ENCODE data around the gene MOB2. TPM values are rescaled to one million over a fixed set of nuclear protein-coding genes. Genes with fewer than 3 reads are reported as not detected.

The MOB2 gene
- total RNA-seq, 1 donor from 2014 or later: 95.4 TPM

DNA sequence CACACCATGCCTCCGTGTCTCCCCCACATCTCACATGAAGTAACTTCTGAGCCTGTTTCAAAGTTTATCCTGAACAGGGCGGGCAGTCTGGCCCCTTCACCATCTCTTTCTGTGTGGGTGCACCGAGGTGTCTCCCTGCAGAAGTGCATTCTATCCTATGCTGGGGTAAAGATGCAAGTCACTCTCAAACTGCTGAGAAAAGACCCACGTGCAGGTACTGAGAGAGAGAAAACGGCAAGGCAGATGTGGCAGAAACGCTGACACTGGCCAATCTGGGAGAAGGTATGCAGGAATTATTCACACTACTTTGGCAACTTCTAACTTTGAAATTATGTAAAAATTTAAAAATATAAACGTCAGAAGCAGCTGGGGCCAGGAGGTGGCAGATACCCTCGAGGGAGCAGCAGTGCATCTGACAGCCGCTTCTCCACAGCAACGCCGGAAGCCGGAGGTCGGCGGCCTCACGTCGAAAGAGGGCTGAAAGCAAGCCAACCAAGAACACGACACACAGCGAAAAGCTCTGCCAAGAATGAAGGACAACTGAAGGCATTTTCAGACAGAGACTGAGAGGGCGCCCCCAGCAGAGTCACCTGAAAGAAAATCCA lies 34.2 kb upstream of the MOB2 start:
- Histone ChIP-seq H3K27me3 (no peaks in the 10 kb centered on the region), H3K9me3 (no peaks in the 10 kb centered on the region), H3K27ac (no peak overlapping the region), H3K36me3 (no peaks in the 10 kb centered on the region), H3K4me1 (peaks cover 1 to 6% of the 10 kb centered on the region in 2 donors), H3K4me3 (no peak overlapping the region)
- TF ChIP-seq, protein P1, sequence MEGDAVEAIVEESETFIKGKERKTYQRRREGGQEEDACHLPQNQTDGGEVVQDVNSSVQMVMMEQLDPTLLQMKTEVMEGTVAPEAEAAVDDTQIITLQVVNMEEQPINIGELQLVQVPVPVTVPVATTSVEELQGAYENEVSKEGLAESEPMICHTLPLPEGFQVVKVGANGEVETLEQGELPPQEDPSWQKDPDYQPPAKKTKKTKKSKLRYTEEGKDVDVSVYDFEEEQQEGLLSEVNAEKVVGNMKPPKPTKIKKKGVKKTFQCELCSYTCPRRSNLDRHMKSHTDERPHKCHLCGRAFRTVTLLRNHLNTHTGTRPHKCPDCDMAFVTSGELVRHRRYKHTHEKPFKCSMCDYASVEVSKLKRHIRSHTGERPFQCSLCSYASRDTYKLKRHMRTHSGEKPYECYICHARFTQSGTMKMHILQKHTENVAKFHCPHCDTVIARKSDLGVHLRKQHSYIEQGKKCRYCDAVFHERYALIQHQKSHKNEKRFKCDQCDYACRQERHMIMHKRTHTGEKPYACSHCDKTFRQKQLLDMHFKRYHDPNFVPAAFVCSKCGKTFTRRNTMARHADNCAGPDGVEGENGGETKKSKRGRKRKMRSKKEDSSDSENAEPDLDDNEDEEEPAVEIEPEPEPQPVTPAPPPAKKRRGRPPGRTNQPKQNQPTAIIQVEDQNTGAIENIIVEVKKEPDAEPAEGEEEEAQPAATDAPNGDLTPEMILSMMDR (IDR thresholded peaks at IDR 0.05): no peak
- DNase-seq (ENCODE audit: low spot score in 2 of 2): no peak
- intact Hi-C loops (cut with DNase I): no loop called here

DNA sequence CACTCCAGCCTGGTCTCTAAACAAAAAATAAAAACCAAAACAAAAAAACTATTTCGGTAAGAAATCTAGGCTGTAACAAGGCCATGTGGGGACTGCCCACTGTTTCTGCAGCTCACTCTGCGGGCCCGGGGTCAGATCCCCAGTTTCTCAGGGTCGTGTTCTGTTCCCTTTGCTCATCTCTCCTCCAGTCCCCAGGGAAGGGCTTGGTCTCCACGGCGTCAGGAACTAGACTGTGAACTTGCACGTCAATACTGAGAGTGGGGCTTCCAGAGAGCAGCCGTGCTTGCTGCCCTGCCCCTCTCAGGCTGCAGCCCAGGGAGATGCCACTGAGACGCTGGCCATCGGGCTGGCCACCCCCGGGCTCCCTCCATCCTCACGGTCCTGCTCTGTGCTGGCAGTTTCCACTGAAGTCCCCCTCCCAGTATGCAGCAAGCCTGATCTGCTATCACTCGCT lies 33.7 kb upstream of the MOB2 start:
- H3K36me3 ChIP-seq: no peaks in the 10 kb centered on the region
- H3K9me3 ChIP-seq: no peaks in the 10 kb centered on the region
- H3K4me3 ChIP-seq: no peak overlapping the region
- H3K27me3 ChIP-seq: no peaks in the 10 kb centered on the region
- H3K27ac ChIP-seq: no peak overlapping the region
- no peak for DNase-seq (ENCODE audit: low spot score in 2 of 2)
- peaks cover 6 to 10% of the 10 kb centered on the region in 2 donors for H3K4me1 ChIP-seq
- intact Hi-C loops (cut with DNase I): no loop called here
- TF ChIP-seq, protein P1 (IDR thresholded peaks at IDR 0.05): no peak

DNA sequence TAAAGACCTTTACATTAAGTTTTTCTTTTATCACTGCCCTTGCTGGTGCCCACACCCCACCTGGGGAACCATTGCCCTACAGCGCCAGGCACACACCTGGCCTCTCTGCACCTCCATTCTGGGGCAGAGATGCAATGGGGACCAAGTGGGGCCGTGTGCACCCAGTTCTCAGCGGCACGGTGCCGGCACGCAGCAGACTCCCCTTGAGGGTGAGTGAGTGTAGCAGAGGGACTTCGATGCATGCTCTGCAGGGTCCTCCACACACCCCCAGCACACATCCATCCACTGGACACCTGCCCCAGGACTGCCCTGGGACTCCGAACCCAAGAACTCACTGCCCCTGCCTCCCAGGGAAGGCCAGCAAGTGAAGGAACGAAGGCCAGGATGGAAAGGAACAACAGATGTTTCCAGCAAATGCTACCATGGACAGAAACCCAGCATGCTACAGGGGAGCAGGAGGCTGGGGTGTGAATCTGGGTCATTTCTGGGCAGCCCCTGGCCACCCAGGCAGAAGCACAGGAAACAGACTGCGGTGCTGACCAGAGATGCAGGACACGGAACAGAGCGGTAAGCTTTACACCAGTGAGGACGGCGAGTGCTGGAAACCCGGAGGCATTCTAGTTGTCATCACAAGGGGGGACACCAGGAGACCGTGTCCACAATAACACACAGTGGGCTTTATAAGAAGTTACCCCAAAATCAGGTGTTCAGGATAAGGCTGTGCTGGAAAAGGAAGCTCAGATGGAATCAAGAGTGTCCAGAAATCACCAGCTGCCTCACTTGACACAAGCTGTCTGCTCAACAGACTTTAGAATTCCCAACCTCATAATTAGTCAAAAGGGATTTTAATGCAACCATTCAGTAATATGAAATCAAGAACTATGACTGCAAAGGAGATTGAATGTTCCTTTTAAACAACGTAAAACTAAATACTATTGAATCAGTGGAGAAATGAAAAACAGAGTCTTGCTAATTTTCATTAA lies 32.7 kb upstream of the MOB2 start:
- Histone ChIP-seq H3K27me3 (no peaks in the 10 kb centered on the region), H3K36me3 (no peaks in the 10 kb centered on the region), H3K9me3 (no peaks in the 10 kb centered on the region), H3K4me3 (no peak overlapping the region), H3K27ac (no peak overlapping the region), H3K4me1 (peaks cover 11 to 20% of the 10 kb centered on the region in 2 donors)
- no peak for DNase-seq (ENCODE audit: low spot score in 2 of 2)
- intact Hi-C loops (cut with DNase I): loop anchor here (5.0 kb wide), 1 partner anchor 257 kb away; no protein-coding TSS in a partner anchor
- TF ChIP-seq, protein P1 (IDR thresholded peaks at IDR 0.05): no peak

DNA sequence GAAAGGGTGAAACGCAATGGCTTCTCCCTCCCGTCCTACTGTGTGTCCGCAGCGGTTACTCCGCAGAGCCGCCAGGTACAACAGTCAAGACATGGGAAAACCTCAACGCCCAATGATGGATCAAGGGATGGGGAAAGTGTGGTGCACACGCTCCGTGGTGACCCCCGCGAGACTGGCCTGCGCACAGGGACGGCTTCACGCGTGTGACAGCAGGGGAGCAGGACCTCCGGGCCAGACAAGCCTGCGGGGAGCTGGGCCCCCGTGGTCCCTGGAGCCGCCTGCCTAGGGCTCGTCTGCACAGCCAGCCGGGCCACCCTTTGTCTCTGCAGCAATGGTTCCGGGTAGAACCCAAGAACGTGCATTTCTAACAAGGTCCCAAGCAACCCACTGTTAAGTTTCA lies 31.7 kb upstream of the MOB2 start:
- no peak overlapping the region for H3K27ac ChIP-seq
- H3K27me3 ChIP-seq: no peaks in the 10 kb centered on the region
- intact Hi-C loops (cut with DNase I): loop anchor here (5.0 kb wide), 1 partner anchor 256 kb away; no protein-coding TSS in a partner anchor
- peaks cover 11 to 24% of the 10 kb centered on the region in 2 donors for H3K4me1 ChIP-seq
- H3K4me3 ChIP-seq: no peak overlapping the region
- DNase-seq (ENCODE audit: low spot score in 2 of 2): no peak
- no peaks in the 10 kb centered on the region for H3K9me3 ChIP-seq
- TF ChIP-seq, protein P1 (IDR thresholded peaks at IDR 0.05): no peak
- no peaks in the 10 kb centered on the region for H3K36me3 ChIP-seq

DNA sequence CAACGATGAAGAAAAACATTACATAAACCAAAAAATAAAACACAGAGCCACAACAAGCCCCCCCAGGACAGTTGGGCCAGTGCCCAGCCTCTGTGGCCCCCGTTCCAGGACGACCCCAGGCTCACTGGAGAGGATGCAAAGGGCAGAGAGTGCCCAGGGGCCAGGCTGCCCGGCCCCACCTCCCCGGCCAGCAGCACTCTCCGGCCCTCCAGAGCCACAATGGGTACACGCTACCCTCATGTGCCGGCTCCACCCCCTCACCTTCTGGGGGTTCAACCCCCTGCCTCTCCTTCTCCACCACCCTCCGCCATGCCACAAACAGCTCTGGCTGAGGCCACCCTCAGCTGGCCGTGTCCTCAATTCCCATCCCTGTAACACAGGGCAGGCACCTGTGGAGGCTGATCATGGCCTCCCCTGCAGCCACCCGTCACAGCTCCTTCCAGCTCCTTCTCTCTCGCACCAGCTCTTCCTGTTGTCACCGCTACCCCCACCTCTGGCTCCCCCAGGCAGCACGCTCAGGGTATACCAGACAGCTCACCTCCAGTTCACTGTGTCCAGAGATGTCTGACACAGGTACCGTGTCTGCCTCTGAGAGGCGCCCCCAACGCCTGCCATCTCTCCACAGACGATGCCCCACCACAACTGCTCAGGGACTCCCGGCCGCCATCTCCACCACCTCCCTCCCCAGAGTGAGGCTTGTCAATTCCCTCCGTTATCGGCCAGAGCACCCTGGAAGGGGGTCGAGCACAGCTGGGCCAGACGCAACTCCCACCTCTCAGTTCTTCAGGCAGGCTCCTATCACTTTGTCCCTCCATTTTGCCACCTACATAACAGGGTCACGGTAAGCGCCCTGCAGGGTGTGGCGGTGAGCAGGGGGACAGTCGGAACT lies 30.8 kb upstream of the MOB2 start:
- Histone ChIP-seq H3K4me3 (no peak overlapping the region), H3K27ac (no peak overlapping the region), H3K36me3 (no peaks in the 10 kb centered on the region), H3K27me3 (no peaks in the 10 kb centered on the region), H3K9me3 (no peaks in the 10 kb centered on the region), H3K4me1 (peaks cover 11 to 21% of the 10 kb centered on the region in 2 donors)
- intact Hi-C loops (cut with DNase I): loop anchor here (5.0 kb wide), 1 partner anchor 255 kb away; no protein-coding TSS in a partner anchor
- TF ChIP-seq, protein P1 (IDR thresholded peaks at IDR 0.05): no peak
- DNase-seq (ENCODE audit: low spot score in 2 of 2): no peak

All from ascending aorta (tissue), 2 donors.